HG03196 (cell line): ENCODE data around the gene FBXO47.
"Not testable (repeated sequence)": the region's sequence is repeated elsewhere in the genome, so short reads cannot be mapped to it uniquely, and the experiment has no call there.

ENCODE experiments used
- ATAC-seq: cut with Tn5 transposase; IDR thresholded peaks from one replicate; pipeline ENCODE4 v1.9.1; 2021; ENCODE audit not compliant: unreplicated experiment

The FBXO47 gene

DNA sequence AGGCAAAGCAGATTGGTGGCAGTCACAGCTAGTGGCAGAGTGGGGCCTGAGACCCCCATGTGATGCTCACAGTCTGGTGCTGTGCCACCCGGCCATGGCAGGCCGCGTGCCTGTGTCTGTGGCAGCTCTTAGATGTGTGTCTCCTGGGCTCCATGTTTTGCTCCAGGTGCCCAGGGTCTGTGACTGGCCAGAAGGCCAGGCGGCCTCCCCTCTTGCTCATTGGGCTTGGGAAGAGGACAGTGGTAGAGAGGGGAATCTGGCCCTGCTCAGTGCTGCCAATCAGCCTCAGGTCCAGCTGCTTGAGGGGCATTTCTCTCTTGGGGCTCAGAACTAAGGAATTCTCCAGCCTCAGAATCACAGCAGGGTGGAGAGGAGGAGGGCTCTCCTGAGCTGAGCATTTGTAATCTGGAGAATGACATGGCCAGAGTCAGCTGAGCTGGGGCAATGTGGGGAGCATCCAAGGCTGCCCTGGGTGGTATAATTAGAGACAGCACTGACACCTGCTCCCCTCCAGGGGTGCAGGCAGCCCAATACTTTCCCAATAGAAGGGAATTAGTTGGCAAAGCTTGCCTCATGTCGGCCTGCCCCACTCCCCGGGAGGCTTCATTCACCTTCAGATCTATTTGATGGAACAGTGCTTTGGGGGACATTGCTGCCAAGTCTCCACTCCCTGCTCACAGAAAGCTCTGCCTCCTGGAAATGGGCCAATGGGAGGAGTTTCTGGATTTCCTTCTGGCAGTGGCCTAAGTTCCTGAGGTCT is 44.5 kb downstream of the FBXO47 start:
- ATAC-seq = no peak

DNA sequence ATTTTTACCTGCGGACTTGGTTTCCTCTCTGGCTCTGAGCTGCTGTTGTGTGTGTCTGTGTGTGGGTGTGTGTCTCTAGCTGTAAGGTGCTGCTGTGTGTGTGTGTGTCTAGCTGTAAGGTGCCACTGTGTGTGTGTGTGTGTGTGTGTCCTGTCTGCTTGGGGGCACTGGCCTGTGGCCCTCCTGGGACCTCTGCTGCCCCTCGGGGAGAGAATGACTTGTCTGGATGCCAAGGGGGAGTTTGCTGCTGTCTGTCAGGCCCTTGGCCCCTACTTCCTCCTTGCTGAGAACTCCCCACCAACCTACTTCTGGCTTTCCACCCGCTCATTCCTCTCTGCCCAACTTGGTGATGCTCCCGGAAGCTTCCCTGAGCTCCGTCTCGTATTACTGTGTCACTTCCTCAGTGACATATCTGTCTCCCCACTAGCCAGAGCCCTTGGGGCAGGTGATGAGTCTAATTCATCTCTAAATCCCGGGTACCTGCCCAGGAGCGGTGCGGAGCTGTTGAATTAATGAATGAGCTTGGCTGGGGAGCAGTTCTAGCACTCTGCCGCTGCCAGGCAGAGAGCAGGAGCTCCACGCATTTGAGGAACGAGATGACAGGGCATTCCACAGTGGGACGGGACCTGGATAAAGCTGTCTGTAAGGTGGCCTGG is 45.3 kb downstream of the FBXO47 start:
- ATAC-seq = no peak

DNA sequence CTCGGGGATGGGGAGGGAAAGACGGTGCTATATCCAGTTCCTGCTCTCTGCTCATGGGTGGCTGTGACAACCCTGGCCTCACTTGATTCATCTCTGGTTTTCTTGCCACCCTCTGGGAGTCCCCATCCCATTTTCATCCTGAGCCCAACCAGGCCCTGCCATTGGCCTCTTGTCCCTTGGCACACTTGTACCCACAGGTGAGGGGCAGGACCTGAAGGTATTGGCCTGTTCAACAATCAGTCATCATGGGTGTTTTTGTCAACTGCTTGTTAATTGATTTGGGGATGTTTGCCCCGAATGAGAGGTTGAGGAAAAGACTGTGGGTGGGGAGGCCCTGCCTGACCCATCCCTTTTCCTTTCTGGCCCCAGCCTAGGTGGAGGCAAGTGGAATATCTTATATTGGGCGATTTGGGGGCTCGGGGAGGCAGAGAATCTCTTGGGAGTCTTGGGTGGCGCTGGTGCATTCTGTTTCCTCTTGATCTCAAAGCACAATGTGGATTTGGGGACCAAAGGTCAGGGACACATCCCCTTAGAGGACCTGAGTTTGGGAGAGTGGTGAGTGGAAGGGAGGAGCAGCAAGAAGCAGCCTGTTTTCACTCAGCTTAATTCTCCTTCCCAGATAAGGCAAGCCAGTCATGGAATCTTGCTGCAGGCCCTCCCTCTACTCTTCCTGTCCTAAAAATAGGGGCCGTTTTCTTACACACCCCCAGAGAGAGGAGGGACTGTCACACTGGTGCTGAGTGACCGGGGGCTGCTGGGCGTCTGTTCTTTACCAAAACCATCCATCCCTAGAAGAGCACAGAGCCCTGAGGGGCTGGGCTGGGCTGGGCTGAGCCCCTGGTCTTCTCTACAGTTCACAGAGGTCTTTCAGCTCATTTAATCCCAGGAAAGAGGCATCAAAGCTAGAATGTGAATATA is 46.6 kb downstream of the FBXO47 start:
- ATAC-seq = no peak

DNA sequence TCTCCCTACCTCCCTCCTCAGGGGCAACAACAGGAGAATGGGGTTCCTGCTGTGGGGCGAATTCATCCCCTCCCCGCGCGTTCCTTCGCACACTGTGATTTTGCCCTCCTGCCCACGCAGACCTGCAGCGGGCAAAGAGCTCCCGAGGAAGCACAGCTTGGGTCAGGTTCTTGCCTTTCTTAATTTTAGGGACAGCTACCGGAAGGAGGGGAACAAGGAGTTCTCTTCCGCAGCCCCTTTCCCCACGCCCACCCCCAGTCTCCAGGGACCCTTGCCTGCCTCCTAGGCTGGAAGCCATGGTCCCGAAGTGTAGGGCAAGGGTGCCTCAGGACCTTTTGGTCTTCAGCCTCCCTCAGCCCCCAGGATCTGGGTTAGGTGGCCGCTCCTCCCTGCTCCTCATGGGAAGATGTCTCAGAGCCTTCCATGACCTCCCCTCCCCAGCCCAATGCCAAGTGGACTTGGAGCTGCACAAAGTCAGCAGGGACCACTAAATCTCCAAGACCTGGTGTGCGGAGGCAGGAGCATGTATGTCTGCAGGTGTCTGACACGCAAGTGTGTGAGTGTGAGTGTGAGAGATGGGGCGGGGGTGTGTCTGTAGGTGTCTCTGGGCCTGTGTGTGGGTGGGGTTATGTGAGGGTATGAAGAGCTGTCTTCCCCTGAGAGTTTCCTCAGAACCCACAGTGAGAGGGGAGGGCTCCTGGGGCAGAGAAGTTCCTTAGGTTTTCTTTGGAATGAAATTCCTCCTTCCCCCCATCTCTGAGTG is 47.7 kb downstream of the FBXO47 start:
- no peak for ATAC-seq

DNA sequence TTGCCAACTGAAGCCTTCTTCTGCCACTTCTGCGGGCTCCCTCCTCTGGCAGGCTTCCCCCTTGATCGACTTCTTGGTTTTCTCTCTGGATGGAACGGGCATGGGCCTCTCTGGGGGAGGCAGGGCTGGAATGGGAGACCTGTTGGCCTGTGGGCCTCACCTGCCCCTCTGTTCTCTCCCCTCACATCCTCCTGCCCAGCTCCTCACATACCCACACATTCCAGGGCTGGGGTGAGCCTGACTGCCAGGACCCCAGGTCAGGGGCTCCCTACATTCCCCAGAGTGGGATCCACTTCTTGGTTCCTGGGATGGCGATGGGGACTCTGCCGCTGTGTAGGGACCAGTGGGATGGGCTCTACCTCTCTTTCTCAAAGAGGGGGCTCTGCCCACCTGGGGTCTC is 48.3 kb downstream of the FBXO47 start:
- no peak for ATAC-seq

DNA sequence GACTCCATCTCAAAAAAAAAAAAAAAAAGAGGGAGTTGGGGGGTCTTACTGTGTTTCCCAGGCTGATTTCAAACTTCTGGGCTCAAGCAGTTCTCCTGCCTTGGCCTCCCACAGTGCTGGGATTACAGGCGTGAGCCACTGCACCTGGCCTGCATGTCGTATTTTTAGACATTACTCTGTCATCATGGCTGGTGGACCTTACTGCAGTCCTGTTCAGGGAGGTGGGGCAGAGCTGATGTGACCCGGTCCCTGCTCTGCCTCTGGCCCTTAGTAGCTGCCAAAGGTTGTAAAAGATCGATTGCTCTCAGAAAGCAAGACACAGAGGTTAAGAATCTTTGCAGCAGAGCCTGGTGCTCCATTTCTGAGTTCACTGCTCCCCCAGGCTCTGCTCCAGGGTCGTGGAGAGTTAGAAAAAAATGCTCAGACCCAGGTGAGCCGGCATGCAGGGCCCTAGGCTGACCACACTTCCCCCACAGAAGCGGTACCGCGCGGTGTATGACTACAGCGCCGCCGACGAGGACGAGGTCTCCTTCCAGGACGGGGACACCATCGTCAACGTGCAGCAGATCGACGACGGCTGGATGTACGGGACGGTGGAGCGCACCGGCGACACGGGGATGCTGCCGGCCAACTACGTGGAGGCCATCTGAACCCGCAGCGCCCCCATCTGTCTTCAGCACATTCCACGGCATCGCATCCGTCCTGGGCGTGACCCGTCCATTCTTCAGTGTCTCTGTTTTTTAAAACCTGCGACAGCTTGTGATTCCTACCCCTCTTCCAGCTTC is 48.9 kb downstream of the FBXO47 start:
- ATAC-seq = no peak

DNA sequence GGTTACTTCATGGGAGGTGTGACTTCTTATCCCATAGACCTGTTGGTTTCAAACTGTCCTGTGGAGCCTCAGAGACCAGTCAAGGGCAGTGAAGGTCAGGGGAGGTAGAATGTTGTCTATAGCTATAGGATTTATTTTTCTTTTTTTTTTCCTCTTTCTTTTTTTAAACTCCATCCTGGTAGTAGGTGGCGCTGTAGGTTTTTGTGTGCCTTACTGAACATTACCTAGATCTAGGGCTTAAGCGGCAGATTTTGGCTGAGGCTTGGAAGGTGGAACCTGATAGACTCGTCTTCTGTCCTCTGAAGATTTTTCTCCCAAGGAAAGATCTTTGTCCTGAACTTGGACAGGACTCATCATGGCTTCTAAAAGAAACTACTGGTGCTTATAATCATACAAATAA is 49.9 kb downstream of the FBXO47 start:
- ATAC-seq = no peak

DNA sequence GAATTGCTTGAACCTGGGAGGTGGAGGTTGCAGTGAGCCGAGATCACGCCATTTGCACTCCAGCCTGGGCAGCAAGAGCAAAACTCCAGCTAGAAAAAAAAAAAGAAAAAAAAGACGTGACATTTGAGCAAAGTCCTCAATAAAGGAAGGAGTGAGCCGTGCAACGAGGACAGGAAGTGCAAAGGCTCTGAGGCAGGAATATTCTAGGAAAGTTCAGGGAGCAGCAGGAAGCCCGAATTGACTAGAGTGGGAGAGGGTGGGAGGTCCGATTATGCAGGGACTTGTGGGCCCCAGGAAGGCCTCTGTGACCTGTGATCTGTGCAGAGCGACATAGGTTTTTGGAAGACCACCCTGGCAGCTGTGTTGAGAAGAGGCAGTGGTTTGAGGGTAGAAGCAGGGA is 50.4 kb downstream of the FBXO47 start:
- no peak for ATAC-seq

DNA sequence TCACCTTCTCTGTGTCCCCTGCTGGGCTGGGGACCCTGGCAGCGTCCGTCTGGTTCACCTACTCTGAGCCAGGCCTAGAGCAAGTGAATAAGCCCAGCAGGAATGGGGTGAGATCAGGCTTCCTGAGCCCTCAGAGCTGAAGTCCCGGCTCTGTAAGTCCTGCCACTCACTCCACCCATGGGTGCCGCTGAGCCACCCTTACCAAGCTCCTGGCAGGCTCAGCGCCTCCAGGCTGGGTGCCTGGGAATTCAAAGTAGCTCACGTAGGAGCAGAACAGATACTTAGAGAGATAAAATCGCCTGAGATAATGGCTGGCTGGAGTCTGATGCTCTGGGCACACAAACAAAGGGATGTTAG is 51.6 kb downstream of the FBXO47 start:
- no peak for ATAC-seq

DNA sequence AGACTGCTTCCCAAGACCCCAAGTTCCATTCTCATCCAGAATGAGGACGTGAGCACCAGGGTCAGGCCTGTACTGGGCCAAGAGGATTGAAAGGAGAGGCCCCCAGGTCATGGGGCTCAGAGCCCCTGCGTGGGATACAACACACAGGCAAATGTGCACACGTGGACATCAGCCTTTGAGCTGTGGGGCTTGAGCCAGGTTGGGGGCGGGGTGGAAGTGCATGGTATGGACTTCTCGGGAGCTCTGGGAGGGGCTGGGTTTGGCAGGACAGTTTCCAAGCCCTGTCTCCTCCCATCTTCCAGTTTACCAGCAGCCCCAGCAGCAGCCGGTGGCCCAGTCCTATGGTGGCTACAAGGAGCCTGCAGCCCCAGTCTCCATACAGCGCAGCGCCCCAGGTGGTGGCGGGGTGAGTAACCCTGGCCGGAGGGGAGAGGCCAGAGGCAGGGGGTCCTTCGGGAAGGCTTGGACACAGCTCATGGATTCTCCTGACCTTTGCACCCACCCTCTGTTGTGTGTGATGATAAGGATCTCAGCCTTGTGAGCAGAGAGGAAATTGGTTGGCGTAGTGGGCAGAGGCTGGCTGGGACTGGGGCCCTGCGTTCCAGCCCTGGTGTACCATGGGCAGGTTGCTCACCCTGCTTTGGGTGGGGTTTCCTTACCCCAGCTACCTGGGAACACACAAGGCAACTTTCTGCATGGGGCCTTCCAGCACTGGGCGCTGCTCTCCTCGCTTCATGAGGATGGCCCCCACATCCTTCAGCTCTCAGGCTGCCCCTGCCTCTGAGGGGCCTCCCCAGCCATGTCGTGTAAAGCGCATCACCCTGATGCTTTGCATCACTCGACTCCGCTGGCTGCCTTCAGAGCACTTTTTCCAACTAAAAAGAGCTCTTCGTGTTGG is 52.2 kb downstream of the FBXO47 start:
- no peak for ATAC-seq

DNA sequence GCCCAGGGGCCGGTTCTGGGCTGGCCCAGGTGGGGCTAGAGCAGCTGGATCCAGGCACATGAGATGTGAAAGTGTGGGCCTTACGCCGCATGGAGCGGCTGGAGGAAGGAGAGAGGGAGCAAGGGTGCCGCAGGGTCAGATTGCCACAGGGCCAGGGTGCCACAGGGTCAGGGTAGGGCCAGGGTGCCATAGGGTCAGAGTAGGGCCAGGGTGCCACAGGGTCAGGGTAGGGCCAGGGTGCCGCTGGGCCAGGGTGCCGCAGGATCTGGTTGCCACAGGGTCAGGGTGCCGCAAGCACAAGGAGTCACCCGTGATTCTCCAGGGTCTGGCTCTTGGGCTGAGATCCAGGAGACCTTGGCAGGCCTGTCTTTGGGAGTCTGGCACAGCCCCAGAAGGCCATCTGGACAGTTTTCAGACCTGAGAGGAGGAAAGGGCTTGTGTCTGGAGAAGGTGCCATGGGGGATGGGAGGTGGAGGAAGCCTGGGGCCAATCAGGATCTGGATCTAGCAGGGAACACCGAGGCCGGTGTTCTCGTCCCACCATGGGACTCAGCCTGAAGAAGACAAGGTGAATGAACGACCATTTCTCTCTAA is 54.9 kb downstream of the FBXO47 start:
- no peak for ATAC-seq

DNA sequence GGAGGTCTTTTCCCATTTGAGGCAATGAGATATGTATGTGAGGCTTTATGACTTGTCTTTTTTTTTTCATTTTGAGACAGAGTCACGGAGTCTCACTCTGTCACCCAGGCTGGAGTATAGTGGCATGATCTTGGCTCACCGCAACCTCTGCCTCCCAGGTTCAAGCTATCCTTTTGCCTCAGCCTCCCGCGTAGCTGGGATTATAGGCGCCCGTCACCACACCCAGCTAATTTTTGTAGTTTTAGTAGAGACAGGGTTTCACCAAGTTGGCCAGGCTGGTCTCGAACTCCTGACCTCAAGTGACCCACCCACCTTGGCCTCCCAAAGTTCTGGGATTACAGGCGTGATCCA is 55.5 kb downstream of the FBXO47 start:
- ATAC-seq = not testable (repeated sequence)

DNA sequence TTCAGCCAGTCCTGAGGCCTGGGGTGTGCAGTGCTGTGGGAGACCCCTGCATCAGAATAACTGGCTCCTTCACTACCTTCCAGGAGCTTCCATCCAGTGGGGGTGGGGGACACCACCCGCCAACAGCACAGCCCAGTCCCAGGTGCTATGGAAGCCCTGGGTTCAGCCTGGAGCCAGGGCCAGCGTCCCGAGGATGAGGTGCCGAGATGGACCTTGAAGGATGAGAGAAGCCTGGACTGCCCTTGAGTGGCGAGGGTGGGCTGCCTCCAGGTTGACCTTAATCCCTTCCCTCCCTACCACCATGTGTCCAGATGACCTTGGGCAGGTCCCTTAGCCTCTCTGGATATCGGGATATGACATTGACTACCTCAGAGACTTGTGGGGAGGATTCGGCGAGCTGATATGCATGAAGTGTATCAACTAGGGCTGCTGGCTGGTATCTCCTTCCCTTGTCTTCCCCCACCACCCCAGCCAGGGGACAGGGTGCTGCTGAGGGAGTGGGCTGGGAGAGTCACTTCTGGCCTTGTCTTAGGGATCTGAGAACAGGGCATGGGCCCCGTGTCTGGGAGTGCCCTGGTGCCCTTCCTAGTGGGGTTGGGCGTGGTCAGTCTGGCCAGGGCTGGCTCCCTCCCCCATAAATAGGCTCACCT is 56.0 kb downstream of the FBXO47 start:
- ATAC-seq = no peak

DNA sequence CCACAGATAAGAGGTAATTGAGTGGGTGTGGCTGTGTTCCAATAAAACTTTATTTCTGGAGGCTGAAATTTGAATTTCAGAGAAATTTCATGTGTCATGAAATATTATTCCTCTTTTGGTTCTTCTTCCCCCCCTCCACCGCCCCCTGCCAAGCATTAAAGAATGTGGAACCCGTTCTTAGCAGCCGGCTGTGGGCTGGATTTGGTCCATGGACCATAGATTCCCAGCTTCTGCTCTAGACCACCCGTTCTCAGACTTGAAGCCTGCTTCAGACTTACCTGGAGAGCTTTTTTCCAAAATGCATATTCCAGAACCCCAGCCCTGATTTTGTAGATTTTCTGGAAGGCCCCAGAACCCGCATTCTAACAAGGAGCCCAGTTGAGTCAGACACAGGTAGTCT is 56.9 kb downstream of the FBXO47 start:
- ATAC-seq = no peak

DNA sequence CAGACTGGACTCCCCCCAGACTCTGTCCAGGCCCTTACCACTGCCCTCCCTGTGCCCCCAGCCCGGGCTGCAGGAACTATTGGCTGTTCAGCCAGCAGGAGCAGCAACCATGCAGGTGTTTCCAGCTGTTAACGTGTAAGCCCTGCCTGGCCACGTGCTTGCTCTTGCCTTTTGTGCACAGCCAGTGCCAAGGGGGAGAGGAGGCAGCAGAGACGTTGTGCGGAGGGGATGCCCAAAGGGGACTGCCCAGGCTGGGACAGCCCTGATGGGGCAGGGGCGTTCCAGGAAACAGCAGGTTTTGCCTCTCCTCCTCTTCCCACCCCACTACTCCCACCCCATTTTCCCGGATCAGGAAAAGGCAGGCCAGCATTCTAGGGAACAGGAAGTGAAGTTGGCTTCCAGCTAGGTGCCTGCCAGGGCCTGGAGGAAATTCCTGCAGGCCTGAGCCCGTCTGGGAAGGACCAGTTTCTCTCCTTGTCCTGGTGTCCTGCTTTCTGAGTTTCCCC is 58.5 kb downstream of the FBXO47 start:
- ATAC-seq = no peak

DNA sequence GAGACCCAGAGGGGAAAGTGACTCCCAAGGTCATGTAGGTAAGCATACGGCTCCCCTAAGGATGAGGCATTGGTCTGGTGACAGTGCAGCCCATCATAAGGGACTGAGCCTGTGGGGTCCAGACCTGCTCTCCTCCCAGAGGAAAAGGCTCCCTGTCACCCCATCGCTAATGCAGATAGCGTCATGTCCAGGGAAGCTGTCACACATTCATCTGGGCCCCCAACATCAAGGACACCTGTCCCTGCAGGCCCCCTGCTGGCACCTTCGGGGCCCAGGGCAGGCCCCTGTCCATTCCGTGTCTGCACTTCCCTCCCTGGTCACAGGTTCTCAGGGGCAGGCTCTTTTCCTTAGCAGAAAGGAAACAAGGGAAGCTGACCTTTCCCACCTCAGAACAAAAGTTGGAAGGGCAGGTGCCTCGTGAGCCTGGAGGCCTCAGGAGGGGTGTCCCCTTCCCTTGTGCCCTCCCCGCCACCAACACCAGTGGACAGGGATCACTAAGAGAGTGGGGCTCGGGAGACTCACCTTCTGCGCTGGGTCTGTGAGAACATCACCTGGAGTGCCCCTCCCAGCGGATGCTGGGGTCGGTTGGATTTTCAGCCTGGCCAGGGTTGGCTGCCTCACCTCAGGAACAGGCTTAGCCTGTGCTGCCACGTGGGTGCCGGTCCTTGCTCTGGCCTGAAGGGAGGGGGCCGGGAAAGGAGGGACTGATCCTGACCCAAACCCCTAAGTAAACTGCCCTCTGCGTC is 59.1 kb downstream of the FBXO47 start:
- ATAC-seq = no peak

DNA sequence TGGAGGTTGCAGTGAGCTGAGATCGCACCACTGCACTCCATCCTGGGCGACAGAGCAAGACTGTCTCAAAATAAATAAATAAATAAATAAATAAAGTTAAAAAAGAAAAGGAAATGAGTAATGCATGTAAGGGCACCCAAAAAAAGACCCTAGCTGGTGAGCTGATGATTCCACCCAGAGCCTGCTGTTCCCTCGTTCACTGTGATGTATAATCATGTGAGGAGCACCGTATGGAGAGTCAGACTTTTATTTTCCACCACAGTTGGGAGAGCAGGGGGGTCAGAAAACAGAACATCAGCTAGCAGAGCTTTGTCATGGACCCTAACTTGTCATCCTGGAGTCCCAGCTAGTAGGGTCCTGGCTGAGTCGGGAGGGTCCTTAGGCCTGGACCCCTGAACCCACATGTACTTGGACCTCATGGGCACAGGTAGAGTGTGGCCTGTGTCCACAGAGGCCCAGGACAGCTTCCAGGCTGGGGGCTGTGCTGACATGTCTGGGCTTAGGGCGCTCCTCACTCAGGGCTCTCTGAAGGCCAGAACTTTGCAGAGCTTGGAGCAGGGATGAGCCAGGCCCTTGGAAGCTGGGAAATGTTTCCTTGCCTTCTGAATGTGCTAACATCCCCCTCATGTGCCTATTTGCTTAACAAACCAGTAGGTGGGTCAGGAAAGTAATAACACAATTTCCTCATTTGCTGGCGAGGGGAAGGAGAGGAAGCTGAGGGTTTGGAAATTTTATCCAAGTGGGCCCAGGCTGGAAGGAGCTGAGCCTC is 60.6 kb downstream of the FBXO47 start:
- no peak for ATAC-seq
